Measurements from ENCODE around the gene PAK1IP1.
"Not testable (repeated sequence)": the region's sequence is repeated elsewhere in the genome, so short reads cannot be mapped to it uniquely, and the experiment has no call there.

The PAK1IP1 gene

GRCh38 chr6:10694302-10695085 is at the start of gene PAK1IP1, which contains the start of gene C6orf52:
TSS of gene PAK1IP1 (plus strand) at chr6:10694972. CDS start at chr6:10694986, 14 bp downstream.
TSS of gene C6orf52 (minus strand) at chr6:10694616. CDS start at chr6:10687550, 7,066 bp downstream.
- in situ Hi-C loops (cut with MboI; ENCODE audit: low sequenced_read_pairs): no loop called here

GRCh38 chr6:10655508-10656055 is 39.2 kb upstream of the PAK1IP1 start:
- in situ Hi-C loops (cut with MboI; ENCODE audit: low sequenced_read_pairs): no loop called here

- in situ Hi-C loops (cut with MboI; ENCODE audit: low sequenced_read_pairs): no loop called here
Observed at GRCh38 chr6:10658910-10659698, 35.7 kb upstream of the PAK1IP1 start.

- in situ Hi-C loops (cut with MboI; ENCODE audit: low sequenced_read_pairs): no loop called here
Observed at GRCh38 chr6:10659699-10660348, 34.9 kb upstream of the PAK1IP1 start.

GRCh38 chr6:10660431-10661191 is 34.2 kb upstream of the PAK1IP1 start:
- in situ Hi-C loops (cut with MboI; ENCODE audit: low sequenced_read_pairs): not testable (repeated sequence)

- in situ Hi-C loops (cut with MboI; ENCODE audit: low sequenced_read_pairs): no loop called here
Observed at GRCh38 chr6:10662207-10662606, 32.6 kb upstream of the PAK1IP1 start.

- in situ Hi-C loops (cut with MboI; ENCODE audit: low sequenced_read_pairs): no loop called here
Observed at GRCh38 chr6:10662742-10663141, 32.0 kb upstream of the PAK1IP1 start.

GRCh38 chr6:10665595-10665994 is 29.2 kb upstream of the PAK1IP1 start:
- in situ Hi-C loops (cut with MboI; ENCODE audit: low sequenced_read_pairs): not testable (repeated sequence)

- in situ Hi-C loops (cut with MboI; ENCODE audit: low sequenced_read_pairs): no loop called here
Observed at GRCh38 chr6:10668126-10668917, 26.4 kb upstream of the PAK1IP1 start.

GRCh38 chr6:10676403-10676802 is 18.4 kb upstream of the PAK1IP1 start:
- in situ Hi-C loops (cut with MboI; ENCODE audit: low sequenced_read_pairs): no loop called here

GRCh38 chr6:10678456-10678855 is 16.3 kb upstream of the PAK1IP1 start:
- in situ Hi-C loops (cut with MboI; ENCODE audit: low sequenced_read_pairs): no loop called here

- in situ Hi-C loops (cut with MboI; ENCODE audit: low sequenced_read_pairs): no loop called here
Observed at GRCh38 chr6:10681795-10682194, 13.0 kb upstream of the PAK1IP1 start.

- in situ Hi-C loops (cut with MboI; ENCODE audit: low sequenced_read_pairs): no loop called here
Observed at GRCh38 chr6:10682355-10682988, 12.3 kb upstream of the PAK1IP1 start.

GRCh38 chr6:10684618-10685017 is 10.2 kb upstream of the PAK1IP1 start:
- in situ Hi-C loops (cut with MboI; ENCODE audit: low sequenced_read_pairs): no loop called here

- in situ Hi-C loops (cut with MboI; ENCODE audit: low sequenced_read_pairs): no loop called here
Observed at GRCh38 chr6:10685092-10685915, 9.5 kb upstream of the PAK1IP1 start.

GRCh38 chr6:10686901-10687300 is 7.9 kb upstream of the PAK1IP1 start:
- in situ Hi-C loops (cut with MboI; ENCODE audit: low sequenced_read_pairs): no loop called here

GRCh38 chr6:10687582-10687981 is 7.2 kb upstream of the PAK1IP1 start:
- in situ Hi-C loops (cut with MboI; ENCODE audit: low sequenced_read_pairs): no loop called here

All from HL-60/S4 treated with phorbol 12-myristate 13-acetate at 8.2 ng/mL for 4 days and 3 days (cell line).